GM12873 (cell line): ENCODE results near the gene MS4A7.

Experiments
- TF ChIP-seq, protein P1 (sequence below): IDR thresholded peaks from 2 replicates; pipeline ENCODE4 v1.5.1; 2012; ENCODE audit warnings: low read depth, mild to moderate bottlenecking, moderate library complexity, low read length, control low read depth; ENCODE audit not compliant: insufficient read depth; ENCODE audit errors: missing control alignments

The MS4A7 gene

DNA sequence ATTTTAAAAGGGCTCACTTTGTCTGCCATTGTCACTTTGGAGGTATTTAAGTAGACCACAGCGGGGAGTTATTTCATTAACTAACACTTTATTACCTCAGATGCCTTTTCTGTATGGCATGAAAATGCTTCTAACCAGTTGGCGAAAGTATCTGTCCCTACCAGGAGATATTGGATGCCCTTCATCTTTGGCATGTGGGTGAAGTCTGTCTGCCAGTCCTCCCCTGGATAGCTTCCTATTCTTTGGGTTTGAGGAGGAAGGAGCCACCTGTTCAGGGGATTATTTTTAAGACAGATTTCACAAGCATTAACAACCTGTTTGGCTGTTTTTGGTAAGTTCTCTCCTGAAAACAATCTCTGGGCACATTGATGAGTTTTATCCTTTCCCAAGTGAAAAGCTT is 34.2 kb upstream of the MS4A7 start:
- TF ChIP-seq, protein P1, sequence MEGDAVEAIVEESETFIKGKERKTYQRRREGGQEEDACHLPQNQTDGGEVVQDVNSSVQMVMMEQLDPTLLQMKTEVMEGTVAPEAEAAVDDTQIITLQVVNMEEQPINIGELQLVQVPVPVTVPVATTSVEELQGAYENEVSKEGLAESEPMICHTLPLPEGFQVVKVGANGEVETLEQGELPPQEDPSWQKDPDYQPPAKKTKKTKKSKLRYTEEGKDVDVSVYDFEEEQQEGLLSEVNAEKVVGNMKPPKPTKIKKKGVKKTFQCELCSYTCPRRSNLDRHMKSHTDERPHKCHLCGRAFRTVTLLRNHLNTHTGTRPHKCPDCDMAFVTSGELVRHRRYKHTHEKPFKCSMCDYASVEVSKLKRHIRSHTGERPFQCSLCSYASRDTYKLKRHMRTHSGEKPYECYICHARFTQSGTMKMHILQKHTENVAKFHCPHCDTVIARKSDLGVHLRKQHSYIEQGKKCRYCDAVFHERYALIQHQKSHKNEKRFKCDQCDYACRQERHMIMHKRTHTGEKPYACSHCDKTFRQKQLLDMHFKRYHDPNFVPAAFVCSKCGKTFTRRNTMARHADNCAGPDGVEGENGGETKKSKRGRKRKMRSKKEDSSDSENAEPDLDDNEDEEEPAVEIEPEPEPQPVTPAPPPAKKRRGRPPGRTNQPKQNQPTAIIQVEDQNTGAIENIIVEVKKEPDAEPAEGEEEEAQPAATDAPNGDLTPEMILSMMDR = no peak

DNA sequence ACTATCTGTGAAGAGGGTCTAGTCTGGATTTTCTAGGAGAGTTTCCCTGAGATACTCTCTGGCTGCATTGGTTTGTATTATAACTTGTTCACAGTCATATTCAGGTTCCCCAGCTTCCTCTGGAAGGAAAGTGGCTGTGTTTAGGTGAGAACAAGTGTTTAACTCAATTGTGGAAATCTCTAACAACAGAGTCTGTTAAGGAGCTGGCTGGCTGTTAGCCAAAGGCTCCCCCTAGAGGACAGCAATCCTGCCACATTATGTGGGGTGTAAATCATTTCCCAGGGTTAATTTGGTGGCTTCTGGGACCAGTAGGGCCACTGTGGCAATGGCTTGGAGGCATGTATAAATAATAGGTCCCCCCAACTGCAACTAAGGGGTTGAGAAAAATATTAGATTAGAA is 32.8 kb upstream of the MS4A7 start:
- TF ChIP-seq, protein P1 = peak; percentile 75

DNA sequence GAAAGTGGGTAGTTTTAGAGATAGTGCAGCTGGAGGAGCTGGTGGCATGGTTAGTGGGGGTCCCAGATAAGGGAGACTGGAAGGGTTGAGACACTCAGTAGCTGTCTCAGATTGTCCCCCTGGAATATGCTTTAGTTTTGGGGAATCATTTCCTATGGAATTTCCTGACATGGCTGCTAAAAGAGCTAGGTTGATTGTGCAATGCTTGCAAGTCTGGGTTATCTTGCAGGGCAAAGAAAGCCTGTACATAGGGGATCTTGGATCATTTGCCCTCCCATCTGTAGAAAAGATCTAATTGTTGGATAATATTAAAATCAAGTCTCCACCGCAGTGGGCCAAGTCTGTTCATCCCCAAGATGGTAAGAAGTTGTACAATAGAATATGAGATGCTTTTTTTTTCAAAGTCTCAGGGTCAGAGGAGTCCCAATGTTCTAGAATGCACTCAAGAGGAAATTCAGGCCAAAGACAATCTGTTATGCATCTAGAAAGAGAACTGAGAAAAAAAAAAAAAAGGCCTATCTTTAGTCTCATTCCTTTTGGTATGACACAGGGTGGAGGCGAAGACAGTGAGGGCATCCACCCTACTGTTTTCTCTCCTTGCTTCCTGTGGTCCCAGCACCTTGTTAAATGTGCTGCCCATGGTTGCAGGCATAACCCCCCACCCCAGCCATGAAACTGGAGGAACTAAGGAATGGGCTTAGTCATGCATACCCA is 31.1 kb upstream of the MS4A7 start:
- TF ChIP-seq, protein P1 = no peak

DNA sequence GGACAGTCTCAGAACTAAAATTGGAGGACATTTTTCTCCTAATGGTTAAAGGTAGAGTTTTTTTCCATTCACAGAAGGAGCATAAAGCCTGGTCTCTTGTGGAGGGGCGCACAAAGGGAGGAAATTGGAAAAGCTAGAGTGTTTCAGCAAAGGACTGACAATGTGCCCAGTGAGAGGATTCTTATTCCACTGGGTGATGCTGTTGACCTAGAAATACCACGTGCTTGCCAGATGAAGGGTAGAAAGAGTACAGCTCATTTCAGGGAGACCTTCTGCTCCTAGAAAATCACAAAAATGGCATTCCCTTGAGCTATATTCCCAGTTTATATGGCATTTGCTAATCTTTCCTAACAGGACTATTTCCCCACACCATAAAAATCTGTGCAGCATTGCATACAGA is 30.2 kb upstream of the MS4A7 start:
- TF ChIP-seq, protein P1 = peak; percentile 48

DNA sequence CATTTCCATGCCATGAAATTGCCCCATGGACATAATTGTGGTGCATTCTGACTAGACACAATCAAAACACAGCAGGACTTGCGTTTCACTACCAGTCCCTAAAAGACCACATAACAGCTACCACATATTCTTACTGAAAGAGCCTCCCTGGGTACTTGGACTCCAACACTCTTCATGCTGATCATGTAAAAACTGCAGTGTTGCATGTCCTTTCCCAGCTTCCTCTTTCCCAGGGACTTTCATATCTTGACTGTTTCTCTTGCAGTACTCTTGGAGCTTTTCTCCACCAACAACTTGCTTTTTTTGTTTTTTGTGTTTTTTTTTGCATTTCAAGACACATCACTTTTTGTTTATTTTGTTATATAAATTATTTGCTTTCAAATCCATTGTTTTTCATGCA is 28.3 kb upstream of the MS4A7 start:
- TF ChIP-seq, protein P1 = no peak

DNA sequence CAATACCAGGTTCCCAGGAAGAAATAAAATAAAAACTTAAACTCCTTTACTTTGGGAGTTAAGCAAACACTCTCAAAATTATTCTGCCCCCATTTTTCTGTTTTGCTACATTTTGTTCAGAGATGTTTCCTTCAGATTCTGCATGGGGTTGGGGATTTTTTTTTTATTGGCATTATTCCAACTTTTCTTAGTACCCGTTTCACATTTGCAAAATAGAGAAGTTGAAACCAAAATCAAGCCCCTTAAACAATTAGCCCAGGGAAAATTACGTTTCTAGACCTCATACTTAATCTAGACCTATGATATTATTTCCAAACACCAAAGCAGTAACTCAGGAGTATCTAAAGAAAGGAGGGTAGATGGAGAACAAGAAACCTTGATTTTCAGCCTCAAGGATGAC is 20.6 kb upstream of the MS4A7 start:
- TF ChIP-seq, protein P1 = no peak

DNA sequence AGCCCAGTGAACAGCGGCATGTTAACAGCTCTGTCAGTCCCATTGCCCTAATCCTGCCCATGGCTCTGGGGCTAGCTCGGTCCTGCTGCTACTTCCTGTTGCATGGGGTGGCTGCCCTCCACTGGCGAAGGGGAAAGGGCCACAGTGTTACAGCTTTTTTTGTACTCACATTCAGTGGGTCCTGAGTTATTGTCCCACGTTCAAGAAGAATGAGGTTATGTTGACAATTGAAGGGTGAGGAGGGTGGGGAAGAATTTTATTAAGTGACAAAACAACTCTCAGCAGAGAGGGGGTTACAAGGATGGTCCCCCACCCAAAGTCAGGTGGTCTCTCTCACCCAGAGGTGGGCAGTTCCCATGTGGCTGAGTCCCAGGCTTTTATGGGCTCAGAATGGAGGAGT is 17.7 kb upstream of the MS4A7 start:
- TF ChIP-seq, protein P1 = no peak

DNA sequence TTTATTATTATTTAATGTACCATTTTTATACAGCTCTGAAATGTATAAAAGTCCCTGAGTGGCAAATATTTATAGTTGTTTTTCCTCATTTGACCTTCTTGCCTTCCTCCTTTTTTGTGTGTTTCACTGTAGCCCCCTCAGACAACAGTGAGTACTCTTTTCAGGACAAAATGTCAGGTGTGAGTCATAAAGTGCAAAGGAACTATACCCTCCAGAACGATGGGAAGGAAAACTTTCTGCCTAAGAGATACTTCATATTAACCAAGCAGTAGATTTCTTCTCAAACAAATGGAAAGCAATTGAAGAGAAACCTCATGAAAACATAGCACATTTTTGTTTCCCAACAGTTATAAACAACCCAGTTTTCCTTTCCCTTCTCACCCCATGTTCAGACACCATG is 16.1 kb upstream of the MS4A7 start:
- TF ChIP-seq, protein P1 = no peak
